ENCODE data around the gene BCAS3.

- TF ChIP-seq OSR1 (CRISPR knock-in tag; IDR thresholded peaks at IDR 0.05) (no peak), ZFP3 (CRISPR knock-in tag; IDR thresholded peaks at IDR 0.05) (0 out of 2 replicates have a peak, but pooled peaks have one; percentile 11), RARB (CRISPR knock-in tag; IDR thresholded peaks at IDR 0.05) (peak; percentile 55; the same call in 1 of the 2 replicates), ESRRG (CRISPR knock-in tag; IDR thresholded peaks at IDR 0.05) (no peak), PPARA (CRISPR knock-in tag; IDR thresholded peaks at IDR 0.05; ENCODE audit: borderline replicate concordance) (no peak), BACH2 (CRISPR knock-in tag; IDR thresholded peaks at IDR 0.05; ENCODE audit: borderline replicate concordance) (no peak)
These were observed 660.5 kb downstream of the BCAS3 start for GRCh38 chr17:61338000-61338798.
